WERI-Rb-1 (cell line): Measurements from ENCODE around the gene TUBA4B.

Source experiments
- DNase-seq: peaks from one replicate; pipeline ENCODE4 v3.0.0-alpha.2; 2020
- H3K27ac ChIP-seq: fragments of 250-450 bp; sonication (Bioruptor Pico); 2 replicates; pipeline ENCODE4 v1.5.1; 2020; ENCODE audit warnings: mild to moderate bottlenecking, moderate library complexity
- H3K27me3 ChIP-seq: fragments of 250-450 bp; sonication (Bioruptor Pico); 2 replicates; pipeline ENCODE4 v1.5.1; 2021; ENCODE audit warnings: mild to moderate bottlenecking, low read depth, moderate library complexity; ENCODE audit not compliant: insufficient read depth, severe bottlenecking
- H3K36me3 ChIP-seq: fragments of 250-450 bp; sonication (Bioruptor Pico); 2 replicates; pipeline ENCODE4 v1.5.1; 2020; ENCODE audit warnings: mild to moderate bottlenecking, moderate library complexity
- H3K4me3 ChIP-seq: 2 replicates; pipeline ENCODE4 v1.5.1; 2011; ENCODE audit warnings: low read depth, mild to moderate bottlenecking, control low read depth, low read length
- H3K9me3 ChIP-seq: fragments of 250-450 bp; sonication (Bioruptor Pico); 2 replicates; pipeline ENCODE4 v1.5.1; 2021; ENCODE audit warnings: mild to moderate bottlenecking, moderate library complexity; ENCODE audit not compliant: severe bottlenecking
- CTCF ChIP-seq: IDR thresholded peaks from 2 replicates; pipeline ENCODE4 v1.5.1; 2011; ENCODE audit warnings: low read depth, mild to moderate bottlenecking, control low read depth, inconsistent platforms, low read length

TUBA4B gene

GRCh38 chr2:219279916-219280516 is 27.0 kb downstream of the TUBA4B start:
- peak overlapping the region; percentile 89 for H3K27ac ChIP-seq
- H3K4me3 ChIP-seq: peak overlapping the region; percentile 64
- H3K27me3 ChIP-seq: no peaks in the 10 kb centered on the region
- H3K9me3 ChIP-seq: no peaks in the 10 kb centered on the region
- peak; percentile 18; the same call in 1 of the 2 replicates for TF ChIP-seq CTCF
- peaks cover 46% of the 10 kb centered on the region for H3K36me3 ChIP-seq
- no peak for DNase-seq

GRCh38 chr2:219280651-219281050 is 27.6 kb downstream of the TUBA4B start:
- no peak overlapping the region for H3K27ac ChIP-seq
- H3K4me3 ChIP-seq: no peak overlapping the region
- H3K27me3 ChIP-seq: no peaks in the 10 kb centered on the region
- DNase-seq: no peak
- peaks cover 53% of the 10 kb centered on the region for H3K36me3 ChIP-seq
- no peaks in the 10 kb centered on the region for H3K9me3 ChIP-seq
- no peak for TF ChIP-seq CTCF

DNA sequence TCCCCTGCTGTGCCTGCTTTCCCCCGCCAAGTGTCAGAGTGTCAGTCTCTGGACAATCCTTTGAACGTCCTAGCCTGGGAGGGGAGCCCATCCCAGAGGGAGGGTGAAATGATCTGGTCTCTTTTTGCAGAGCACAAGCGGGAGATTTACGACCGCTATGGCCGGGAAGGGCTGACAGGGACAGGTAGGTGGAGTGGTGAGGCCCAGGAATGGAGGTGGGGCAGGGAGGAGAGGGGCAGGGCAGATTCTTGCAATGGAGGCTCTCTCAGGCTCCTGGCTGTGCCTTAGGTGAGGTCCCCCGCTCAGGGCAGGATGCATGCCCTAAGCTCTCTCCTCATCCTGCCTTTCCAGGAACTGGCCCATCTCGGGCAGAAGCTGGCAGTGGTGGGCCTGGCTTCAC is 28.5 kb downstream of the TUBA4B start:
- Histone ChIP-seq H3K4me3 (no peak overlapping the region), H3K36me3 (peaks cover 60% of the 10 kb centered on the region), H3K9me3 (no peaks in the 10 kb centered on the region), H3K27me3 (no peaks in the 10 kb centered on the region), H3K27ac (no peak overlapping the region)
- TF ChIP-seq CTCF: no peak
- no peak for DNase-seq

GRCh38 chr2:219282375-219282774 is 29.3 kb downstream of the TUBA4B start:
- Histone ChIP-seq H3K27me3 (no peaks in the 10 kb centered on the region), H3K27ac (no peak overlapping the region; the same call in 1 of the 2 replicates), H3K4me3 (no peak overlapping the region), H3K36me3 (peaks cover 62% of the 10 kb centered on the region), H3K9me3 (no peaks in the 10 kb centered on the region)
- no peak for DNase-seq
- no peak for TF ChIP-seq CTCF

- DNase-seq: no peak
- Histone ChIP-seq H3K36me3 (peaks cover 62% of the 10 kb centered on the region), H3K4me3 (no peak overlapping the region)
Observed at GRCh38 chr2:219282943-219283581, 30.0 kb downstream of the TUBA4B start.

More at GRCh38 chr2:219282943-219283581, 30.0 kb downstream of the TUBA4B start:
- no peak overlapping the region; the same call in 1 of the 2 replicates for H3K27ac ChIP-seq
- H3K9me3 ChIP-seq: no peaks in the 10 kb centered on the region
- H3K27me3 ChIP-seq: no peaks in the 10 kb centered on the region
- TF ChIP-seq CTCF: no peak
